GM12892 (cell line): Measurements from ENCODE around the gene IP6K3. TPM values are rescaled to one million over a fixed set of nuclear protein-coding genes. Genes with fewer than 3 reads are reported as not detected.

ENCODE experiments used
- DNase-seq: peaks from one replicate; pipeline ENCODE4 v3.0.0; 2011; ENCODE audit not compliant: insufficient read length
- FAIRE-seq: peaks from 2 replicates; lab custom pipeline; 2011; peaks lifted over from hg19 to GRCh38; lab: Jason Lieb, UNC
- POLR2A ChIP-seq: IDR thresholded peaks from 2 replicates; pipeline ENCODE4 v1.6.1; 2011; ENCODE audit warnings: low read depth, low read length, control low read depth
- POLR2AphosphoS5 ChIP-seq: IDR thresholded peaks from 2 replicates; pipeline ENCODE4 v1.6.1; 2011; ENCODE audit warnings: low read depth, low read length, control low read depth
- TAF1 ChIP-seq: IDR thresholded peaks from 2 replicates; pipeline ENCODE4 v1.6.1; 2011; ENCODE audit warnings: low read depth, mild to moderate bottlenecking, control low read depth, low read length, borderline replicate concordance
- polyA plus RNA-seq: library from polyadenylated mRNA; unstranded; fragments of >200 nt; gene quantifications from one replicate; pipeline ENCODE4 v1.2.1, GENCODE V29; 2012; ENCODE audit warnings: missing spikeins, inconsistent platforms; ENCODE audit not compliant: missing spikeins

The IP6K3 gene
- polyA plus RNA-seq: not detected

- DNase-seq (no peak), FAIRE-seq (no peak)
- TF ChIP-seq POLR2A: no peak
These were observed at the start of gene IP6K3 for GRCh38 chr6:33746651-33747100. Gene IP6K3 (minus strand): TSS chr6:33746905. CDS start chr6:33735476, 11,429 bp downstream.

GRCh38 chr6:33794910-33795623 lies 48.4 kb upstream of the IP6K3 start:
- DNase-seq: no peak

GRCh38 chr6:33792981-33793380 lies 46.3 kb upstream of the IP6K3 start:
- TF ChIP-seq TAF1: no peak
- TF ChIP-seq POLR2A: no peak
- TF ChIP-seq POLR2AphosphoS5: no peak
- DNase-seq: no peak
- FAIRE-seq: no peak

More at GRCh38 chr6:33794910-33795623, 48.4 kb upstream of the IP6K3 start:
- no peak for FAIRE-seq
- TF ChIP-seq POLR2A (no peak), POLR2AphosphoS5 (no peak), TAF1 (no peak)

GRCh38 chr6:33791620-33792019 lies 44.9 kb upstream of the IP6K3 start:
- DNase-seq: no peak
- TF ChIP-seq TAF1 (no peak), POLR2A (no peak), POLR2AphosphoS5 (no peak)
- FAIRE-seq: no peak

GRCh38 chr6:33790910-33791309 lies 44.2 kb upstream of the IP6K3 start:
- TF ChIP-seq POLR2A: no peak
- TF ChIP-seq TAF1: no peak
- no peak for TF ChIP-seq POLR2AphosphoS5
- no peak for DNase-seq
- no peak for FAIRE-seq

- DNase-seq: no peak
- no peak for FAIRE-seq
- TF ChIP-seq TAF1 (no peak), POLR2A (no peak), POLR2AphosphoS5 (no peak)
These were observed 43.7 kb upstream of the IP6K3 start for GRCh38 chr6:33790379-33790778.

GRCh38 chr6:33789550-33789895 lies 42.8 kb upstream of the IP6K3 start:
- FAIRE-seq: no peak
- TF ChIP-seq POLR2A: no peak
- TF ChIP-seq TAF1: no peak
- no peak for TF ChIP-seq POLR2AphosphoS5
- DNase-seq: no peak

- peak; percentile 95 for FAIRE-seq
- TF ChIP-seq TAF1 (peak; percentile 68), POLR2A (peak; percentile 71), POLR2AphosphoS5 (peak; percentile 99)
- peak; percentile 93 for DNase-seq
These were observed 42.2 kb upstream of the IP6K3 start, which contains the start of gene LEMD2 for GRCh38 chr6:33788694-33789549. Gene LEMD2 (minus strand): TSS chr6:33789130. CDS start chr6:33789116, 14 bp downstream.

- DNase-seq: peak; percentile 75
- no peak for FAIRE-seq
- no peak for TF ChIP-seq POLR2AphosphoS5
- TF ChIP-seq POLR2A: peak; percentile 61; the same call in 1 of the 2 replicates
- TF ChIP-seq TAF1: peak; percentile 14; the same call in 1 of the 2 replicates
These were observed 41.4 kb upstream of the IP6K3 start for GRCh38 chr6:33787954-33788693.

- TF ChIP-seq TAF1 (no peak), POLR2AphosphoS5 (no peak), POLR2A (no peak)
- no peak for FAIRE-seq
- no peak for DNase-seq
These were observed 40.7 kb upstream of the IP6K3 start for GRCh38 chr6:33787346-33787953.

- TF ChIP-seq POLR2AphosphoS5 (no peak), TAF1 (no peak), POLR2A (no peak)
- FAIRE-seq (no peak), DNase-seq (no peak)
These were observed 40.0 kb upstream of the IP6K3 start for GRCh38 chr6:33786736-33787135.
